ENCODE measurements around the gene ATP5ME.

- TF ChIP-seq CTCF (conservative IDR thresholded peaks at IDR 0.05 in 1 of 2, IDR thresholded peaks at IDR 0.05 in 1 of 2; ENCODE audit: low read depth in 1 of 2, low read length in 2 of 2) (no peak), EZH2 (IDR thresholded peaks at IDR 0.05; ENCODE audit: low read length, missing control alignments) (no peak)
Measured at GRCh38 chr4:712093-712492, 38.0 kb upstream of the ATP5ME start.

All from fibroblast of lung (primary cell).